ENCODE data around the gene TPCN1.

Gene TPCN1

GRCh38 chr12:113302886-113303640 lies 81.8 kb downstream of the TPCN1 start:
- no peak for DNase-seq (ENCODE audit: low read depth in 2 of 2)

DNA sequence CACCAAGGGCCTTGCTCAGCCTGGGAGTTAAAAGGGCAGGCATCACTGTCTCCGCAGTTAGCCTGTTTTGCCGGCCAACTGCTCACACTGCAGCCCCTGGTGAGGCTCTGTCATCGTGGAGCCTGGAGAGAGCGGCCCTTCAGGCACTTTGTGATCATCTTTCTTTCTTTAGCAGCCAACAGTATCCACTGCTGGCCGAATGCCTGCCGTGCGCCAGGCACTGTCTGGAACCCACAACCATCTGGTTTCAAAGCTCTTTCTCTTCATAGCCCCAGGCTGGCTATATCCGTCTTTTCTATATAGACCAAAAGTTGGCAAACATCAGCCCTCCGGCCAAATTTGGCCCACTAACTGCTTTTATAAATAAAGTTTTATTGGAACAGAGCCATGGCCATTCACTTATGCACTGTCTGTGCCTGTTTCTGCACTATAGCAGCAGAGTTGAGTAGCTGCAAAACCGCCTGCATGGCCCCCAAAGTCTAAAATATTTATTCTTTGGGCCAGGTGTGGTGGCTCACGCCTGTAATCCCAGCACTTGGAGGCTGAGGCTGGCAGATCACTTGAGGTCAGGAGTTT lies 84.1 kb downstream of the TPCN1 start:
- no peak for DNase-seq (ENCODE audit: low read depth in 2 of 2)

DNA sequence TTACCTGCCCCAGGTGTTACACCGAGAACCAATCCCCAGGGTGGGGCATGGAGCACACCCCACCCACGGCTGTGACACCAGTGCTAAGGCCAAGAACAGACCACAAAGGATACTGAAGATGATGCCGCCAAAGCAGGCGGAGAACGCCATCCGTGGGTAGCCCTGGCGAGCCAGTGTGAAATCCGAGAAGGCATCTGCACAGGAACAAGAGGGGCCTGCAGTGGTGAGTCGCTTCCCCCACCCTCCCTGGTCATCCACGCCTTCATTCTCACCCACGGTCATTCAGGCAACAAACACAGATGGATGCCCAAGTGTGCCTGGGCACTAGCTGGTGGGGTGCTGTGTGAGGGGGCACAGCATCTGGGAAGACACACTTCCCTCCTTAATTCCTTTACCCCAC lies 85.1 kb downstream of the TPCN1 start:
- DNase-seq (ENCODE audit: low read depth in 2 of 2), result no peak

GRCh38 chr12:113310489-113310888 lies 89.2 kb downstream of the TPCN1 start:
- DNase-seq (ENCODE audit: low read depth in 2 of 2), result no peak

DNA sequence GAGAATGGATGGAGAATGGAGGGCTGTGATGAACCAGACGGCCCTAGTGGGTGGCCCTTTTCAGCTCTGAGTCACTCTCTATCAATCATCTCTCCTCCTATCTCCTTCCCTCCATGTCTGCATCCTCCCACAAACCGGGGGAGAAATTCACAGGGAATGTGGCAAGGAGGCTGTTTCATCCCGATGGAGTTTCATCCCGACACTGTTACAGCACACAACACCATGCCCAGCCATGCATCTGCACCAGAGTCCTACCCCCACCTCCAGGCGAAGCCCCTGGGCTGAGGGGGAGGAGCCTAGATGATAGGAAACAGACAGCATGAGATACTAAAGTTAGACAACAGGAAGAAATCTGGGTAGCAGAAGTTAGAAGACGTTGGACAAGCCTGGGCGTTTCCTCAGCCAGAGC lies 92.9 kb downstream of the TPCN1 start:
- no peak for DNase-seq (ENCODE audit: low read depth in 2 of 2)

- DNase-seq (ENCODE audit: low read depth in 2 of 2), result no peak
Observed at GRCh38 chr12:113315358-113315757, 94.1 kb downstream of the TPCN1 start.

DNA sequence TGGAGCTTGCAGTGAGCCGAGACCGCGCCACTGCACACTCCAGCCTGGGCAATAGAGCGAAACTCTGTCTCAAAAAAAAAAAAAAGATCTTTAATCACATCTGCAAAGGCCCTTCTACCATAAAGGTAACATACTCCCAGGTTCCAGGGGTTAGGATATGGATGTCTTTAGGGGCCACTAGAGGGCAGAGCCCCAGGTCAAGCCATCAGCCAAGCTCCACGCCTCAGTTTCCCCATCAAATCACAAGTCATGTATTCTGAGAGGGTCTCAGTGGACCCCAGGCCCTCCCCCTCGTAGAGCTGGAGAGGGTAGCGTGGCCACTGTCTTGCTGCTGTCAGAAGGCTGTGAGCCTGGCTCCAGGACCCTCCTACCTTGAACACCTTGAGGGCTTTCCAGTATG lies 94.9 kb downstream of the TPCN1 start:
- no peak for DNase-seq (ENCODE audit: low read depth in 2 of 2)

GRCh38 chr12:113317122-113317521 lies 95.9 kb downstream of the TPCN1 start:
- DNase-seq (ENCODE audit: low read depth in 2 of 2), result no peak

GRCh38 chr12:113318046-113318656 lies 96.9 kb downstream of the TPCN1 start:
- no peak for DNase-seq (ENCODE audit: low read depth in 2 of 2)

DNA sequence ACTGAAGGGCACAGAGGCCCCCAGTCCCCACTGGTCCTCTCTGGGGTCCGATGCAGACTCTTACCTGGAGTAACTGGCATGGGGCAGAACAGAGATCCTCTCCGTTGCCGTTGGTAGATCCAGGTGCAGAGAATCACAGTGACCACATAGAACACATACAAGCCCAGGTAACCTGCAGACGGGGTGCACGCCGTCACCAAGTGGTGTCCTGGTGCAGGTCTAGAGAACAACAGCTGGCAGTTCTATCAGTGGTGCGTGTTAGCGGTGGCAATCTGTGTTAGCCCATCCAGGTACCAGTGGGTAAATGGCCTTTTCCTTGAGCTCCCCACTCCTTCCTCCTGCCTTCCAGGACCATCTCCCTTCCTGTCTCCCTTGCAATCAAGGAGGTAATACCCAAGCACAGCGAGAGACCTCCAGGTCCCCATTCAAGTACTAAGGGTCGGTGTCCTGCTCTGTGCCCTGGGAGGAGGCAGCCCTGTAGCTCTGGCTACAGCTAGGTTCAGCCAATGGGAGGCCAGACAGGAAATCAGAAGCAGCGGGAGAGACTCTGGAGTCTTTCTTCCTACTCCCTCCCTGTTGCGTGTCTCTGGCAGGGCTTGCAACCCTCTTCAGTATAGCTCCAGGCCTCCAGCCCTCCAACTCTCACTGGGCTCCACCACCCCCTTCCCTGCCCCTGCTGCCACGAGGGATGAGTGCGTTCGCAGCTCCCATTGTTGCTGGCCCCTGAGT lies 97.8 kb downstream of the TPCN1 start:
- DNase-seq (ENCODE audit: low read depth in 2 of 2), result no peak

- no peak for DNase-seq (ENCODE audit: low read depth in 2 of 2)
Observed at GRCh38 chr12:113320401-113320800, 99.1 kb downstream of the TPCN1 start.

- DNase-seq (ENCODE audit: low read depth in 2 of 2), result no peak
Observed at GRCh38 chr12:113322343-113322742, 101.1 kb downstream of the TPCN1 start.

DNA sequence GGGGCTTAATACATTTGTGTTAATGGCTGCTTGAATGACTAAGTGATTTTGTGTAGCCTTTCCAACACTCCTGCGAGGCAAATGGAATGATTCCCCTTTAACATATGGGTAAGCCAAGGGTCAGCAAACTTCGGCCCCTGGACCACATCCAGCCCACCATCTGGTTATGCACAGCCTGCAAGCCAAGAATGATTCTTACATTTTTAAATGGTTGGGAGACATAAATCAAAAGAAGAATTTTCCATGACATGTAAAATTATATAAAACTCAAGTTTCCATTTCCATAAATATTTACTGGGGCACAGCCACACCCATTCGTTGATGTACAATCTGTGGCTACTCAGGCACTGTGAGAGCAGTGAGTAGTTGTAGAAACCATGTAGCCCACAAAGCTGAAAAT lies 104.7 kb downstream of the TPCN1 start:
- no peak for DNase-seq (ENCODE audit: low read depth in 2 of 2)

DNA sequence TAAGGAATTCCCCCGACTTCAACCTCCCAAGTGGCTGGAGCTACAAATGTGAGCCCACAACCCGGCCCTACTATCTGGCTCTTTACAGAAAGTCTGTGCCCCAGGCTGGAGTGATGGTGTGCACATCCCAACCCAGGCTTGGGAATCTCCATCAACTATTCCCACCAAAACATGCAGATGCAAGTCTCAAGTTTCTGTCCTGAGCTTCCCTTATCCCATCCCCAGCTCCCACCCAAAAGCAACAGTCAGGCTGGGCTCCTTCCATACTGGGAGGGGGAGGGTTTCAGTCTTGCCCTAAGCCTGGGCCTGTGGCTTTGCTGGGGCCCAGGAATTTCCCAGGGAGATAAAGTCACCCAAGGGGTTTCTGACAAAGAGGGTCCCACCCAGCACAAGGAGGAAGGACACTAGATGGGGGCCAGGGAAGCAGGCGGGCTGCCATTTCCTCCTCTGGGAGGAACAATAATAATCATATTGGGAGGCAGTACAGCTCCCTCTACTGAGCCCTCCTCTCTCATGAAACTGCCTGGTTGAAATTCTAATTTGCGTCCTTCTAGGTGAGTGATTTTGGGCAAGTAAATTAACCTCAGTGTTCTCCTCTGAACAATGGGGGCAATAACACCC lies 105.6 kb downstream of the TPCN1 start:
- DNase-seq (ENCODE audit: low read depth in 2 of 2), result no peak

DNA sequence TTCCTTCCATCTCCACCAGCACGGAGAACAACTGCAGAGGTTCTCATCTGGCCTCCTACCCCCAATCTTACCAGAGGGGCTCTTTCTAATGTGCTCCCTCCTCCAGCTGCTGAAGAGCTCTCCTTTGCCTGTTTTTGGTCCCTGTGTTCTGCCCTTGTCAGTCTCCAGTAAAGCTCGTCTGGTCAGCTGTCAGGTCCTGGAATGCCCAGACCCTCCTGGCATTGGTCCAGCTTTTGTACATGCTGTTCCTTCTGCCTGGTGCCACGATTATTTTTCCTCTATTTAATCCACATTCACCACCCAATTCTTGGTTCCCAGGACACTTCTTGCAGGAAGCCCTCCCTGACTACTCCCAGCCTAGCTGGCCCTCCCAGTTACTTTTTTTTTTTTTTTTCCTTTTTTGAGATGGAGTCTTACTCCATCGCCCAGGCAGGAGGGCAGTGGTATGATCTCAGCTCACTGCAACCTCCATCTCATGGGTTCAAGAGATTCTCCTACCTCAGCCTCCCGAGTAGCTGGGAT lies 107.2 kb downstream of the TPCN1 start:
- no peak for DNase-seq (ENCODE audit: low read depth in 2 of 2)

- DNase-seq (ENCODE audit: low read depth in 2 of 2), result no peak
Observed at GRCh38 chr12:113329022-113329790, 107.9 kb downstream of the TPCN1 start.

DNA sequence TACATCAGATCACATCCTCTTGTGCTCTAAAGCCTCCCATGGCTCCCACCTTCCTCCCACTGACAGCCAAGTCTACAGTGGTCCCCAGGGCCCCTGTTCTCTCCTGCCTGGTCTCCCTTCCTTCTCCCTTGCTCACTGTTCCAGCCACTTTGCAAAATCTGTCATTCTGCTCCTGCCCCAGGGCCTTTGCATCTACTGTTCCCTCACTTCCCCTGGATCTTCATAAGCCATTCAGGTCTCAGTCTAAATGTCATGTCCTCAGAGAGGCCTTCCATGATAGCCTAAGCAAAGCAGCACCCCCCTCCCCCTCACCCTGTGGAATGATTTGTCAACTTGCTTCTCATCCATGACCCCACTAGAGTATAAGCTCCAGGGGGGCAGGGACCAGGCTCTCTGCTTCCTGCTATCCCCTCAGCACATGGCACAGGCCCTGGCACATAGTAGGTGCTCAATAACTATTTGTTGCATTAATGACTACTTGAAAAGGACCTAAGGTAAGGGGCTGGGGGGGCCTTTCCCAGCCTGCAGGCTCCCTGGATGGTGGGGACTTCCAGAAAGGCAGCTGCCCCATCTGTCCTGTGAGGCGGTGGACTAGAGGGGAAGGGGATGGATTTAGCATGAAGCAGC lies 108.6 kb downstream of the TPCN1 start:
- DNase-seq (ENCODE audit: low read depth in 2 of 2), result no peak

GRCh38 chr12:113330505-113330904 lies 109.2 kb downstream of the TPCN1 start:
- no peak for DNase-seq (ENCODE audit: low read depth in 2 of 2)

GRCh38 chr12:113332688-113333417 lies 111.6 kb downstream of the TPCN1 start:
- no peak for DNase-seq (ENCODE audit: low read depth in 2 of 2)

- no peak for DNase-seq (ENCODE audit: low read depth in 2 of 2)
Observed at GRCh38 chr12:113333418-113333750, 112.1 kb downstream of the TPCN1 start.

Data from stimulated activated CD8-positive, alpha-beta memory T cell treated with anti-CD3 and anti-CD28 coated beads, Interleukin-2, amount 100 ng/mL, for 1 hour (primary cell).